ENCODE measurements around the gene RBM27.
"Not testable (repeated sequence)": the region's sequence is repeated elsewhere in the genome, so short reads cannot be mapped to it uniquely, and the experiment has no call there.

The RBM27 gene

DNA sequence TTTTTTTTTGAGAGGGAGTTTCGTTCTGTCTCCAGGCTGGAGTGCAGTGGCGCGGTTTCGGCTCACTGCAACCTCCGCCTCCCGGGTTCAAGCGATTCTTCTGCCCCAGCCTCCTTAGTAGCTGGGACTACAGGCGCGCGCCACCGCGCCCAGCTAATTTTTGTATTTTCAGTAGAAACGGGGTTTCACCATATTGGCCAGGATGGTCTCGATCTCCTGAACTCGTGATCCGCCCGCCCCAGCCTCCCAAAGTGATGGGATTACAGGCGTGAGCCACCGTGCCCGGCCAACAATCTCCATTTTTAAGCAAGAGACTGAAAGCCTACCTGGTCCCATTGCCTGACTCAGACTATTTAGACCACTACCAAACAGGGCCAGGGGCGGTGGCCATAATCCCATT is 20.0 kb upstream of the RBM27 start:
- H3K9me3 ChIP-seq (ENCODE audit: control insufficient read depth in 2 of 2, low read length in 2 of 2); H3K27me3 ChIP-seq (ENCODE audit: control insufficient read depth in 1 of 2, insufficient read depth in 2 of 2, low read length in 2 of 2); H3K36me3 ChIP-seq (ENCODE audit: control insufficient read depth in 2 of 2, insufficient read depth in 2 of 2, low read length in 2 of 2); H3K4me1 ChIP-seq (ENCODE audit: control insufficient read depth, insufficient read depth, low read length); H3K27ac ChIP-seq (ENCODE audit: low read length): not testable (repeated sequence)
- H3K9ac ChIP-seq (ENCODE audit: low read length in 2 of 2) = peak overlapping the region in 1 of 2 donors; percentile 92
- peak overlapping the region; percentile 90 to 99 for H3K4me3 ChIP-seq (ENCODE audit: low read length in 2 of 2)

- no peak overlapping the region for H3K27ac ChIP-seq (ENCODE audit: low read length)
- no peak overlapping the region for H3K4me3 ChIP-seq (ENCODE audit: low read length in 2 of 2)
- peaks cover 5% of the 10 kb centered on the region for H3K4me1 ChIP-seq (ENCODE audit: control insufficient read depth, insufficient read depth, low read length)
- no peaks in the 10 kb centered on the region for H3K36me3 ChIP-seq (ENCODE audit: control insufficient read depth in 2 of 2, insufficient read depth in 2 of 2, low read length in 2 of 2)
- no peaks in the 10 kb centered on the region for H3K27me3 ChIP-seq (ENCODE audit: control insufficient read depth in 1 of 2, insufficient read depth in 2 of 2, low read length in 2 of 2)
- no peak overlapping the region for H3K9ac ChIP-seq (ENCODE audit: low read length in 2 of 2)
- no peaks in the 10 kb centered on the region for H3K9me3 ChIP-seq (ENCODE audit: control insufficient read depth in 2 of 2, low read length in 2 of 2)
These were observed 18.2 kb upstream of the RBM27 start for GRCh38 chr5:146185161-146185560.

DNA sequence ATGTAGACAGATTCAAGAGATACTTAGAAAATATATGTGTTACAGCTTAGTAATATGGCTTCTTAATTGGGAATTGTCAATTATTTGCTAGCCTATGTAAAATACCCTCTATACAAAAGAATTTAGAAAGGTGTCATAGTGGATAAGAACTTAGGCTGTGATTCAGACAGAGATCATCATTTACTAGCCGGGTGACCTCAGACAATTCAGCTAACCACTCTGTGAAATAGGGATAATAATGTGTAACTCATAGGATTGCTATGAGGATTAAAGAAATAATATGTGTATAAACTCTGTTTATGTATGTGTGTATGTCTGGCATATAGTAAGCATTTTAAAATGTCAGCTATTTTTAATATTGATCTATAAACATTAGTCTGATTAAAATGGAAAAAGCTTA is 15.0 kb upstream of the RBM27 start:
- Histone ChIP-seq H3K4me1 (ENCODE audit: control insufficient read depth, insufficient read depth, low read length) (no peaks in the 10 kb centered on the region), H3K9me3 (ENCODE audit: control insufficient read depth in 2 of 2, low read length in 2 of 2) (no peaks in the 10 kb centered on the region), H3K27me3 (ENCODE audit: control insufficient read depth in 1 of 2, insufficient read depth in 2 of 2, low read length in 2 of 2) (no peaks in the 10 kb centered on the region), H3K27ac (ENCODE audit: low read length) (no peak overlapping the region), H3K9ac (ENCODE audit: low read length in 2 of 2) (no peak overlapping the region), H3K4me3 (ENCODE audit: low read length in 2 of 2) (no peak overlapping the region), H3K36me3 (ENCODE audit: control insufficient read depth in 2 of 2, insufficient read depth in 2 of 2, low read length in 2 of 2) (no peaks in the 10 kb centered on the region)

DNA sequence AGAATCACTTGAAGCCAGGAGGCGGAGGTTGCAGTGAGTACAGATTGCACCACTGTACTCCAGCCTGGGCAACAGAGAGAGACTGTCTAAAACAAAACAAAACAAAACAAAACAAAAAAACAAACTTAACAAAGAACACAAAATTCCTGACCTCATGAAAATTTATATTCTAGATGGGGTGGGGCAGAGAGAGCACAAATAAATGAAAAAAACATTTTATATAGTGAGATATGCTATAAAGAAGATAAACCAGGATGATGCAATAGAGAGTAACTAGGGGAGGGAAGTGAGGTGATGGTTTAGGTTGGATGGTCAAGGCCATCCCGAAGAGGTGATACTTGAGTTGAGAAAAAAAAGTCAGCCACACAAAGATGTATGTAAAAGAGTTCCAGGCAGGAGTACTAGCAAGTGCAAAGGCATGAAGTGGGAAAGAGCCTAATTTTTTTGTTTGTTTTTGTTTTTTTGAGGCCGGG is 10.8 kb upstream of the RBM27 start:
- no peak overlapping the region for H3K4me3 ChIP-seq (ENCODE audit: low read length in 2 of 2)
- H3K4me1 ChIP-seq (ENCODE audit: control insufficient read depth, insufficient read depth, low read length) = no peaks in the 10 kb centered on the region
- H3K27ac ChIP-seq (ENCODE audit: low read length) = no peak overlapping the region
- no peaks in the 10 kb centered on the region for H3K9me3 ChIP-seq (ENCODE audit: control insufficient read depth in 2 of 2, low read length in 2 of 2)
- no peaks in the 10 kb centered on the region for H3K27me3 ChIP-seq (ENCODE audit: control insufficient read depth in 1 of 2, insufficient read depth in 2 of 2, low read length in 2 of 2)
- no peaks in the 10 kb centered on the region for H3K36me3 ChIP-seq (ENCODE audit: control insufficient read depth in 2 of 2, insufficient read depth in 2 of 2, low read length in 2 of 2)
- no peak overlapping the region for H3K9ac ChIP-seq (ENCODE audit: low read length in 2 of 2)

DNA sequence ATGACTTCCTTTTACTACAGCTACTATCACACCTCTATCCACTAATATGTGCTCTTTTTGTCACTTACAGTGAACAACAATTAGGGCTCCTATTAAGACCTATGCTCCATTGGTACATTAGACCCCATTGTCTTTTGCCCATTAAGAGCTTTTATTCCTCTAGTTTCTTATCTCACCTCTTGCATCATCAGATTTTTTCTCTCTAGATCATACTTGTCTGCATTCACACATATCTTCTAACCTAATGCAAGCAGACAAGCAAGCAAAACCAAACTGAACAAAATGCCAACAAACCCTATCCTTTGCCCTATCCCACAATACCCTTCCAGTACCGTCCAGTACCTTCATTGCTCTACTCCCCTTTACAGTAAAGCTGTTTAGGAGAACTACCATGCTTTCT is 10.1 kb upstream of the RBM27 start:
- Histone ChIP-seq H3K4me1 (ENCODE audit: control insufficient read depth, insufficient read depth, low read length) (no peaks in the 10 kb centered on the region), H3K9ac (ENCODE audit: low read length in 2 of 2) (no peak overlapping the region), H3K27me3 (ENCODE audit: control insufficient read depth in 1 of 2, insufficient read depth in 2 of 2, low read length in 2 of 2) (no peaks in the 10 kb centered on the region), H3K36me3 (ENCODE audit: control insufficient read depth in 2 of 2, insufficient read depth in 2 of 2, low read length in 2 of 2) (no peaks in the 10 kb centered on the region), H3K27ac (ENCODE audit: low read length) (no peak overlapping the region), H3K4me3 (ENCODE audit: low read length in 2 of 2) (no peak overlapping the region), H3K9me3 (ENCODE audit: control insufficient read depth in 2 of 2, low read length in 2 of 2) (no peaks in the 10 kb centered on the region)

- not testable (repeated sequence) for H3K4me3 ChIP-seq (ENCODE audit: low read length in 2 of 2)
These were observed 8.4 kb upstream of the RBM27 start for GRCh38 chr5:146194997-146195396.

GRCh38 chr5:146196459-146197048 is 6.9 kb upstream of the RBM27 start:
- H3K9ac ChIP-seq (ENCODE audit: low read length in 2 of 2) = no peak overlapping the region
- no peak overlapping the region for H3K4me3 ChIP-seq (ENCODE audit: low read length in 2 of 2)
- no peaks in the 10 kb centered on the region for H3K9me3 ChIP-seq (ENCODE audit: control insufficient read depth in 2 of 2, low read length in 2 of 2)
- H3K27me3 ChIP-seq (ENCODE audit: control insufficient read depth in 1 of 2, insufficient read depth in 2 of 2, low read length in 2 of 2) = no peaks in the 10 kb centered on the region
- H3K36me3 ChIP-seq (ENCODE audit: control insufficient read depth in 2 of 2, insufficient read depth in 2 of 2, low read length in 2 of 2) = no peaks in the 10 kb centered on the region
- no peak overlapping the region for H3K27ac ChIP-seq (ENCODE audit: low read length)
- no peaks in the 10 kb centered on the region for H3K4me1 ChIP-seq (ENCODE audit: control insufficient read depth, insufficient read depth, low read length)

More at GRCh38 chr5:146194997-146195396, 8.4 kb upstream of the RBM27 start:
- not testable (repeated sequence) for H3K9ac ChIP-seq (ENCODE audit: low read length in 2 of 2); H3K36me3 ChIP-seq (ENCODE audit: control insufficient read depth in 2 of 2, insufficient read depth in 2 of 2, low read length in 2 of 2); H3K4me1 ChIP-seq (ENCODE audit: control insufficient read depth, insufficient read depth, low read length); H3K27ac ChIP-seq (ENCODE audit: low read length); H3K9me3 ChIP-seq (ENCODE audit: control insufficient read depth in 2 of 2, low read length in 2 of 2); H3K27me3 ChIP-seq (ENCODE audit: control insufficient read depth in 1 of 2, insufficient read depth in 2 of 2, low read length in 2 of 2)

- Histone ChIP-seq H3K27me3 (ENCODE audit: control insufficient read depth in 1 of 2, insufficient read depth in 2 of 2, low read length in 2 of 2) (no peaks in the 10 kb centered on the region), H3K9ac (ENCODE audit: low read length in 2 of 2) (no peak overlapping the region), H3K4me3 (ENCODE audit: low read length in 2 of 2) (no peak overlapping the region), H3K36me3 (ENCODE audit: control insufficient read depth in 2 of 2, insufficient read depth in 2 of 2, low read length in 2 of 2) (no peaks in the 10 kb centered on the region), H3K27ac (ENCODE audit: low read length) (no peak overlapping the region), H3K9me3 (ENCODE audit: control insufficient read depth in 2 of 2, low read length in 2 of 2) (no peaks in the 10 kb centered on the region), H3K4me1 (ENCODE audit: control insufficient read depth, insufficient read depth, low read length) (peaks cover 5% of the 10 kb centered on the region)
These were observed 4.1 kb upstream of the RBM27 start for GRCh38 chr5:146199176-146199815.

- H3K4me1 ChIP-seq (ENCODE audit: control insufficient read depth, insufficient read depth, low read length); H3K4me3 ChIP-seq (ENCODE audit: low read length in 2 of 2); H3K27ac ChIP-seq (ENCODE audit: low read length); H3K9ac ChIP-seq (ENCODE audit: low read length in 2 of 2); H3K36me3 ChIP-seq (ENCODE audit: control insufficient read depth in 2 of 2, insufficient read depth in 2 of 2, low read length in 2 of 2); H3K27me3 ChIP-seq (ENCODE audit: control insufficient read depth in 1 of 2, insufficient read depth in 2 of 2, low read length in 2 of 2); H3K9me3 ChIP-seq (ENCODE audit: control insufficient read depth in 2 of 2, low read length in 2 of 2): not testable (repeated sequence)
These were observed 1.6 kb upstream of the RBM27 start for GRCh38 chr5:146201795-146202194.

GRCh38 chr5:146203872-146204192 is 427 bp downstream of the RBM27 start:
- Histone ChIP-seq H3K4me1 (ENCODE audit: control insufficient read depth, insufficient read depth, low read length) (peaks cover 13% of the 10 kb centered on the region), H3K27ac (ENCODE audit: low read length) (peak overlapping the region; percentile 74), H3K36me3 (ENCODE audit: control insufficient read depth in 2 of 2, insufficient read depth in 2 of 2, low read length in 2 of 2) (no peaks in the 10 kb centered on the region), H3K9me3 (ENCODE audit: control insufficient read depth in 2 of 2, low read length in 2 of 2) (no peaks in the 10 kb centered on the region), H3K27me3 (ENCODE audit: control insufficient read depth in 1 of 2, insufficient read depth in 2 of 2, low read length in 2 of 2) (no peaks in the 10 kb centered on the region), H3K9ac (ENCODE audit: low read length in 2 of 2) (peak overlapping the region; percentile 77 to 88), H3K4me3 (ENCODE audit: low read length in 2 of 2) (peak overlapping the region; percentile 92 to 94)

DNA sequence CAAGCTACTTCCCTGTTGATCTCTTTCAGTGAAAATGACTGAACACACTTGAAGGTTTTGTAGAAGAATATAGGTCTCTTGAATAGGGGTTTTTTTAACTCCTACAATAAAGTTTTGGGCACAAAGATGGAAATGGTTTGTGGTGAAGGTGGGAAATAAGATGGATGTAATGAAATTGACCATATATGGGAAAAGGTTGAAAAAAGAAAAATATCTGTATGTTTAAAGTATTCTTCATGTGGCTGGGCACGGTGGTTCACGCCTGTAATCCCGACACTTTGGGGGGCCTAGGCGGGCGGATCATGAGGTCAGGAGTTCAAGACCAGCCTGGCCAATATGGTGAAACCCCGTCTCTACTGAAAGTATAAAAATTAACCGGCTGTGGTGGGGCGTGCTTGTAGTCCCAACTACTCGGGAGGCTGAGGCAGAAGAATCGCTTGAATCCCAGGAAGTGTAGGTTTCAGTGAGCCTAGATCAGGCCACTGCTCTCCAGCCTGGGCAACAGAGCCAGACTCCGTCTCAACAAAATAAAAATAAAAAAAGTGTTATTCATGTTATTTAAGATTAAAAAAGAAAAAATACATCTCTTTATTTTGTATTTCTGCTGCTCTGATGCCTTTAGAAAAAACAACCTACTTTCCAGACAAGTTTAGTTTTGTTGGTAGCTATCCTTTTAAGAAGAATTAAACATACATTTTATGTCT is 2.2 kb downstream of the RBM27 start:
- Histone ChIP-seq H3K9ac (ENCODE audit: low read length in 2 of 2) (no peak overlapping the region), H3K4me3 (ENCODE audit: low read length in 2 of 2) (peak overlapping the region in 1 of 2 donors; percentile 8), H3K27me3 (ENCODE audit: control insufficient read depth in 1 of 2, insufficient read depth in 2 of 2, low read length in 2 of 2) (no peaks in the 10 kb centered on the region), H3K4me1 (ENCODE audit: control insufficient read depth, insufficient read depth, low read length) (peaks cover 13% of the 10 kb centered on the region), H3K36me3 (ENCODE audit: control insufficient read depth in 2 of 2, insufficient read depth in 2 of 2, low read length in 2 of 2) (no peaks in the 10 kb centered on the region), H3K27ac (ENCODE audit: low read length) (no peak overlapping the region), H3K9me3 (ENCODE audit: control insufficient read depth in 2 of 2, low read length in 2 of 2) (no peaks in the 10 kb centered on the region)

Data from stomach smooth muscle (tissue), 2 donors.